ENCODE measurements around the gene TMEM259. TPM values are rescaled to one million over a fixed set of nuclear protein-coding genes. Genes with fewer than 3 reads are reported as not detected.

TMEM259 gene
- total and polyA plus RNA-seq, 2 donors (not counting 3 experiments of a cell fraction or from before 2014, with no cell fraction given) = 142 to 297 TPM

- Histone ChIP-seq H3K9ac (replicated peaks; ENCODE audit: extremely low read depth, insufficient read depth, low read length) (no peak overlapping the region), H3K9me3 (replicated peaks; ENCODE audit: control insufficient read depth, insufficient read depth, low read length) (no peaks in the 10 kb centered on the region), H3K27ac (ENCODE audit: insufficient read depth, low read depth, low read length) (no peak overlapping the region), H3K9me1 (replicated peaks; ENCODE audit: control insufficient read depth, extremely low read depth, insufficient read depth, low read length) (no peaks in the 10 kb centered on the region), H3K4me1 (ENCODE audit: control insufficient read depth, extremely low read depth, insufficient read depth, low read length) (peaks cover 17% of the 10 kb centered on the region), H3K36me3 (ENCODE audit: control insufficient read depth in 2 of 2, extremely low read depth in 1 of 2, insufficient read depth in 2 of 2, low read length in 2 of 2) (no peaks in the 10 kb centered on the region), H3K4me2 (ENCODE audit: insufficient read depth, low read length) (no peak overlapping the region), H3K4me3 (replicated peaks in 1 of 3; ENCODE audit: insufficient read depth in 1 of 3, low read depth in 1 of 3, low read length in 3 of 3) (no peak overlapping the region), H2AFZ (ENCODE audit: low read depth, low read length) (no peak overlapping the region), H4K20me1 (replicated peaks; ENCODE audit: control insufficient read depth, extremely low read depth, insufficient read depth, low read length) (no peaks in the 10 kb centered on the region), H3K27me3 (ENCODE audit: control insufficient read depth in 2 of 2, insufficient read depth in 2 of 2, low read length in 2 of 2) (no peaks in the 10 kb centered on the region), H3K79me2 (ENCODE audit: control insufficient read depth, insufficient read depth, low read length) (no peaks in the 10 kb centered on the region)
- DNase-seq (ENCODE audit: low read depth, low spot score) (no peak), FAIRE-seq (no peak)
- no TSS peak for BruUV-seq (replicated peaks)
- dilution Hi-C loops (cut with MboI; ENCODE audit: extremely low pct_ligation_motif_present, low sequenced_read_pairs) (no loop called here), intact Hi-C loops (cut with micrococcal nuclease) (no loop called here)
- ChIA-PET CTCF (no interaction called here), POLR2A (no interaction called here)
- no peak for TF ChIP-seq CTCF (IDR thresholded peaks at IDR 0.05; ENCODE audit: extremely low read depth in 1 of 2, insufficient read depth in 1 of 2, low read depth in 1 of 2, low read length in 2 of 2)
- no peak for TF ChIP-seq FOS (IDR thresholded peaks at IDR 0.05; ENCODE audit: borderline replicate concordance, insufficient read depth, low read length)
- TF ChIP-seq MYC (IDR thresholded peaks at IDR 0.05; ENCODE audit: low read depth, low read length) = no peak
- no peak for TF ChIP-seq POLR2AphosphoS5 (IDR thresholded peaks at IDR 0.05; ENCODE audit: insufficient read depth, low read depth, low read length)
- no peak for TF ChIP-seq MAX (IDR thresholded peaks at IDR 0.05; ENCODE audit: insufficient read depth, insufficient read length)
- no peak for TF ChIP-seq POLR2A (IDR thresholded peaks at IDR 0.05; ENCODE audit: low read depth, low read length)
- no peak for TF ChIP-seq EZH2 (IDR thresholded peaks at IDR 0.05; ENCODE audit: borderline replicate concordance, low read depth, low read length, severe bottlenecking)
- TF ChIP-seq GATA2 (IDR thresholded peaks at IDR 0.05; ENCODE audit: insufficient read depth, insufficient read length, low read depth, low read length) = no peak
- no peak for TF ChIP-seq JUN (IDR thresholded peaks at IDR 0.05; ENCODE audit: borderline replicate concordance, insufficient read depth, insufficient read length, low read depth)
Observed at GRCh38 chr19:1061987-1062386, 41.1 kb upstream of the TMEM259 start.
